Body of pancreas (tissue), 4 donors: ENCODE data around the gene DNAJB8.

Source experiments
- CTCF ChIP-seq, 7 experiments: fragments of 450-650 bp in 4 of 7; fragments of 200-600 bp in 3 of 7; sonication (generic) in 3 of 7; IDR thresholded peaks; one replicate each; pipeline ENCODE4 v1.5.1; 2016 to 2019; ENCODE audit warnings: antibody characterized with exemption in 7 of 7
- POLR2A ChIP-seq, 3 donors: fragments of 450-650 bp; IDR thresholded peaks; one replicate each; pipeline ENCODE4 v1.6.1; 2016; ENCODE audit warnings: antibody characterized with exemption in 3 of 3, mild to moderate bottlenecking in 2 of 3

GRCh38 chr3:128431803-128432300, 34.8 kb downstream of the DNAJB8 start:
- TF ChIP-seq CTCF (IDR thresholded peaks at IDR 0.05) (no peak), POLR2A (IDR thresholded peaks at IDR 0.05) (no peak)
